Thyroid gland (tissue), 4 donors: ENCODE data around the gene SELENOI. TPM values are rescaled to one million over a fixed set of nuclear protein-coding genes. Genes with fewer than 3 reads are reported as not detected.

ENCODE experiments used
- DNase-seq, 2 donors: peaks; one replicate each; pipeline ENCODE4 v3.0.0-alpha.2; 2019
- H3K27ac ChIP-seq, 3 donors: fragments of 200-600 bp; sonication (generic); 1 replicate in 2 of 3; 2 replicates in 1 of 3; pipeline ENCODE4 v1.5.1; 2016 to 2019; ENCODE audit warnings: mild to moderate bottlenecking in 1 of 3, moderate library complexity in 1 of 3
- H3K27me3 ChIP-seq: fragments of 200-600 bp; sonication (generic); one replicate; pipeline ENCODE4 v1.5.1; 2019
- H3K36me3 ChIP-seq, 2 donors: fragments of 200-600 bp; sonication (generic); one replicate each; pipeline ENCODE4 v1.5.1; 2016 to 2019
- H3K4me1 ChIP-seq, 2 donors: fragments of 200-600 bp; sonication (generic); one replicate each; pipeline ENCODE4 v1.5.1; 2017 to 2019
- H3K4me3 ChIP-seq, 3 donors: fragments of 200-600 bp; sonication (generic); replicated peaks in 1 of 3; 1 replicate in 2 of 3; 2 replicates in 1 of 3; pipeline ENCODE4 v1.5.1; 2016; ENCODE audit warnings: mild to moderate bottlenecking in 1 of 3
- H3K9me3 ChIP-seq: fragments of 200-600 bp; sonication (generic); one replicate; pipeline ENCODE4 v1.5.1; 2017
- POLR2A ChIP-seq, 2 donors: fragments of 450-650 bp; IDR thresholded peaks; one replicate each; pipeline ENCODE4 v1.6.1; 2017; ENCODE audit warnings: antibody characterized with exemption in 2 of 2, mild to moderate bottlenecking in 2 of 2, moderate library complexity in 1 of 2
- WGBS, 2 donors: methylation state at CpG; one replicate each; pipeline ENCODE4 v1.1.5; 2017; 5-methylcytosine and 5-hydroxymethylcytosine counted together
- intact Hi-C: fragments of 100-400 bp; cut with DNase I; formaldehyde crosslinking; loops from one replicate; pipeline ENCODE4 v1.15.1; 2023
- total RNA-seq, 4 donors: library from RNA; depleted of rRNA; stranded (reverse); fragments of >200 nt; gene quantifications; one replicate each; pipeline ENCODE4 v1.2.3, GENCODE V29; 2016
- TF ChIP-seq, protein P1 (sequence below), 6 experiments: fragments of 200-600 bp in 3 of 6; fragments of 450-650 bp in 3 of 6; sonication (generic) in 3 of 6; IDR thresholded peaks; one replicate each; pipeline ENCODE4 v1.5.1; 2016 to 2019; ENCODE audit warnings: antibody characterized with exemption in 6 of 6, mild to moderate bottlenecking in 2 of 6, inconsistent platforms in 1 of 6, moderate library complexity in 1 of 6

SELENOI gene
- total RNA-seq, 4 donors from 2014 or later = 16.7 to 31.2 (median 21.8) TPM

DNA sequence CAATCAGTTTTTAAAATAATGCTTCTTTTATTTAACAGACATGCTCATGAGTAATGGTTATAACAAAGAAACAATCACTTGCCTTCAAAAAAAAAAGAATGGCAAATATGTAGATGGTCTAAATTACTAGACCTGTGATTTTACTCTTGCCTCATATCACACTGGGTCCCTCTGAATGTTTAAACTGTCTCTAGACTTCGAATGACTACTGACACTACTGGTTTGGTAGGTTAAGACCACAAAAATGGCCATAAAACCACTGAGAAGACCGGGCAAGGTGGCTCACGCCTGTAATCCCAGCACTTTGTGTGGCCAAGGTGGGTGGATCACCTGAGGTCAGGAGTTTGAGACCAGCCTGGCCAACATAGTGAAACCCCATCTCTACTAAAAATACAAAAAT is 5.1 kb upstream of the SELENOI start:
- Histone ChIP-seq H3K4me1 (peaks cover 7 to 9% of the 10 kb centered on the region in 2 donors), H3K27ac (no peak overlapping the region), H3K4me3 (no peak overlapping the region), H3K36me3 (no peaks in the 10 kb centered on the region), H3K27me3 (no peaks in the 10 kb centered on the region), H3K9me3 (no peaks in the 10 kb centered on the region)
- TF ChIP-seq, protein P1, sequence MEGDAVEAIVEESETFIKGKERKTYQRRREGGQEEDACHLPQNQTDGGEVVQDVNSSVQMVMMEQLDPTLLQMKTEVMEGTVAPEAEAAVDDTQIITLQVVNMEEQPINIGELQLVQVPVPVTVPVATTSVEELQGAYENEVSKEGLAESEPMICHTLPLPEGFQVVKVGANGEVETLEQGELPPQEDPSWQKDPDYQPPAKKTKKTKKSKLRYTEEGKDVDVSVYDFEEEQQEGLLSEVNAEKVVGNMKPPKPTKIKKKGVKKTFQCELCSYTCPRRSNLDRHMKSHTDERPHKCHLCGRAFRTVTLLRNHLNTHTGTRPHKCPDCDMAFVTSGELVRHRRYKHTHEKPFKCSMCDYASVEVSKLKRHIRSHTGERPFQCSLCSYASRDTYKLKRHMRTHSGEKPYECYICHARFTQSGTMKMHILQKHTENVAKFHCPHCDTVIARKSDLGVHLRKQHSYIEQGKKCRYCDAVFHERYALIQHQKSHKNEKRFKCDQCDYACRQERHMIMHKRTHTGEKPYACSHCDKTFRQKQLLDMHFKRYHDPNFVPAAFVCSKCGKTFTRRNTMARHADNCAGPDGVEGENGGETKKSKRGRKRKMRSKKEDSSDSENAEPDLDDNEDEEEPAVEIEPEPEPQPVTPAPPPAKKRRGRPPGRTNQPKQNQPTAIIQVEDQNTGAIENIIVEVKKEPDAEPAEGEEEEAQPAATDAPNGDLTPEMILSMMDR (IDR thresholded peaks at IDR 0.05) = no peak
- no peak for TF ChIP-seq POLR2A (IDR thresholded peaks at IDR 0.05)
- 68 to 92% methylated on average over 3 of the region's 3 CpGs for WGBS, 2 donors
- no peak for DNase-seq
- intact Hi-C loops = no loop called here

DNA sequence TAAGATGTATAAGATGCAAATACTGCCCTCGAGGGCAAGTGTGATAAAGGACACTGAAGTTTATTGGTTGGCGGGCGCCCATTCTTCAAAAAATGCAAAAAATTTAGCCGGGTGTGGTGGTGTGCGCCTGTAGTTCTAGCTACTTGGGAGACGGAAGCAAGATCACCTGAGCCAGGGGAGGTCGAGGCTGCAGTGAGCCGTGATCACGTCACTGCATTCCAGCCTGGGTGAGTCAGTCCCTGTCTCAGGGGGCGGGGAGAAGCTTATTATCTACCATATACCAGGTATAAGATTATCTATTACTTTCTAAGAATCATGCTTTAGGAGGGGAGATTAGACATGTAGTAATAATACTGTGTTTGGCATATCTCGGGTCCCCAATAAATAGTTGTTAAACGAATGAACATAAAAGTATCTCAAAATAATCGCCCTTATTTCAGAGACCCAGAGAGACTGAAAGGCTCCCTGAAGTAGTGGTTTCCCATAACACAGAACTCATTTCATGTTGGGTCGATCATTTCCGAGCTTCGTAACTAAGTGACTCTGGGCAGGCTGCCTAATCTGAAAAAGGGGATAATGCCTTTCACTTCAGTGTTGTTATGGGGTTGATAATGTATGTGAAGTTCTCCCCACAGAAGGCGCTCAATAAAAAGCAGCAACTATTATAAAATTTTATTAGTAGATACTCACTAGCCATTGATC is 1.2 kb upstream of the SELENOI start:
- TF ChIP-seq POLR2A (IDR thresholded peaks at IDR 0.05) = no peak
- TF ChIP-seq, protein P1 (IDR thresholded peaks at IDR 0.05) = no peak
- peak overlapping the region in 1 of 3 donors; percentile 87 for H3K27ac ChIP-seq
- H3K27me3 ChIP-seq = no peaks in the 10 kb centered on the region
- intact Hi-C loops = no loop called here
- H3K4me1 ChIP-seq = peaks cover 15 to 17% of the 10 kb centered on the region in 2 donors
- WGBS, 2 donors = 45 to 49% methylated on average over 17 of the region's 17 CpGs
- peak; percentile 4 to 15 for DNase-seq
- no peaks in the 10 kb centered on the region for H3K9me3 ChIP-seq
- H3K36me3 ChIP-seq = no peaks in the 10 kb centered on the region
- H3K4me3 ChIP-seq = peak overlapping the region in 2 of 3 donors; percentile 73 to 91

DNA sequence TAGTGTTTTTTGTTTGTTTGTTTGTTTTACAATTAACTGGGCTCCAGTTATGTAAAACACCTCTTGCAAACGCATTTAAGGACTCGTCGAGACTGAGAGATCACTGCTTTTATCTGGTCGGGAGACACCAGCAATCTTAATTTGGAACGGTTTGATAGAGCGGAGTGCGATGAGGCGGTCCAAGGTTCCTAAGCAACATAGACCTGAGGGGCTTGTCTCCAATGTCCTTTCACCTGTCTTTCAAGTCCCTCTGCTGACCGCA is 729 bp upstream of the SELENOI start:
- TF ChIP-seq POLR2A (IDR thresholded peaks at IDR 0.05) = no peak
- TF ChIP-seq, protein P1 (IDR thresholded peaks at IDR 0.05) = no peak
- no peaks in the 10 kb centered on the region for H3K27me3 ChIP-seq
- no peak for DNase-seq
- intact Hi-C loops = no loop called here
- peaks cover 15 to 17% of the 10 kb centered on the region in 2 donors for H3K4me1 ChIP-seq
- H3K4me3 ChIP-seq = peak overlapping the region; percentile 28 to 91 (median 73)
- peak overlapping the region; percentile 78 to 96 (median 87) for H3K27ac ChIP-seq
- WGBS, 2 donors = 0 to 1% methylated on average over 9 of the region's 9 CpGs
- H3K9me3 ChIP-seq = no peaks in the 10 kb centered on the region
- H3K36me3 ChIP-seq = no peaks in the 10 kb centered on the region

DNA sequence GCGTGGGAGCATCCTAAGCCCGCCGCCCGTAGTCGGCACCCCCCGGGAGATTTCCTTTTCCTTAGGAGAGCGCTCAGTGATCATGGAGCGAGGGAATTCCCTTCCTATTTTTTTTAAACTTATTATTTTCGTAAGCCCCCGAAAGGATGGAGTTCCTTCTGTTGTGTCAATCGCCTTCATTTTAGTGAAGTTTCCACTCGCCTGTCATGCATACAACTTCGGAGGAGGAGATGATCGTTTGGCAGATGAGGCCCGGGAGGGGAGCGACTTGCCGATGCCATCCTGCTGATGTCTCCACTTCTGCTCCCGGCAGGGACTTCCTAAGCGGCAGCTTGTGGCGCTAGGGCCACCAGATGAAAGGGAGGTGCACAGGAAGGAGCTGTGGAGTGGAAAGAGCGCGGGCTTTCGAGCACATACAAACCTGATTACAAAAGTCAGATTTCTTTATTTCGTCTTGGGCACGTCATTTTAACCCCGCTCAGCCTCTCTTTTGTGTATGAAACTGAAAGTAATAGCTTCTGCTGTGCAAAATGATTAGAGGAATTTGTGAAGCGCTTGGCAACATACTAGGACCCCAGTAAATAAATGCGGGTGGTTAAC is 611 bp downstream of the SELENOI start, which contains the start of gene ADGRF3:
TSS of gene ADGRF3 (minus strand) at position 336 of the 600 bp plus-strand sequence. CDS start 555 bp downstream, outside the sequence.
- no peaks in the 10 kb centered on the region for H3K36me3 ChIP-seq
- H3K9me3 ChIP-seq = no peaks in the 10 kb centered on the region
- intact Hi-C loops = no loop called here
- H3K4me3 ChIP-seq = peak within 1 kb of the TSS; percentile 76 to 91 (median 81)
- peak; percentile 71 to 76 for DNase-seq
- no peaks in the 10 kb centered on the region for H3K27me3 ChIP-seq
- H3K4me1 ChIP-seq = peaks cover 15 to 17% of the 10 kb centered on the region in 2 donors
- WGBS, 2 donors = 0 to 1% methylated on average over 25 to 28 of the region's 28 CpGs
- TF ChIP-seq, protein P1 (IDR thresholded peaks at IDR 0.05) = no peak
- peak in 1 of 2 donors; percentile 9 for TF ChIP-seq POLR2A (IDR thresholded peaks at IDR 0.05)
- H3K27ac ChIP-seq = peak within 1 kb of the TSS; percentile 78 to 96 (median 89)

DNA sequence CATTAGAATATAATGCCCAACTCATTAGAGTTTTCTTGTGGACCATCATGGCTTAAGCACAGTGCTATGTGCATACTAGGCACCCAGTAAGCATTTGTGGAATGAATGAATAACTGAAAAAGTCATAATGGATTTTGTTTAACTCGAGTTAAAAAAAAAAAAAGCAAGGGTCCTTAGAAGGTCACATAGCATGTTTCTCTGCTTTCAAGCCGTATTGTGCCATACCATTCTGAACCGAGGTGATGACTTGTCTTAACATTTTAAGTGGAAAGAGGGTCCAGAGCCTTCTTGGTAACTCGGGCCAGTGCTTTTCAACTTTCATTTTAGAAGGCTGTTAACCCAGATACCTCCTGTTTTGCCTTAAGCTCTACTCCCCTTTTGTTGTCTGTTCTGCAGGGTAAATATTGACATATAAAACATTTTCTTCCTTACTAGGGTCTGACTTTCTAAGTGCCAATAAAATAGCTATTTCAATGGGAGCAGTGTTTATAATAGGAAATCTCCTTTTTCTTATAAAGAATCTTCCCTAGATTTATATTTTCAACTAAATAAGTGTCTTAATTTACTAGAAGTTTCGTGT is 1.4 kb downstream of the SELENOI start:
- intact Hi-C loops = no loop called here
- H3K9me3 ChIP-seq = no peaks in the 10 kb centered on the region
- WGBS, 2 donors = 37 to 40% methylated on average over 5 of the region's 5 CpGs
- no peaks in the 10 kb centered on the region for H3K36me3 ChIP-seq
- TF ChIP-seq, protein P1 (IDR thresholded peaks at IDR 0.05) = no peak
- TF ChIP-seq POLR2A (IDR thresholded peaks at IDR 0.05) = no peak
- peak overlapping the region in 1 of 3 donors; percentile 89 for H3K27ac ChIP-seq
- H3K4me1 ChIP-seq = peaks cover 15 to 17% of the 10 kb centered on the region in 2 donors
- H3K27me3 ChIP-seq = no peaks in the 10 kb centered on the region
- no peak for DNase-seq
- peak overlapping the region in 1 of 3 donors; percentile 91 for H3K4me3 ChIP-seq
